HepG2 (cell line): ENCODE results near the gene ANKRD29. TPM values are rescaled to one million over a fixed set of nuclear protein-coding genes. Genes with fewer than 3 reads are reported as not detected.

Experiments used
- CEBPB ChIP-seq: IDR thresholded peaks from 2 replicates; pipeline ENCODE4 v1.6.1; 2011; ENCODE audit warnings: low read depth, low read length, improper control_type of control experiment, borderline replicate concordance
- CEBPG ChIP-seq: IDR thresholded peaks from 2 replicates; pipeline ENCODE4 v1.6.1; 2016
- FOXK2 ChIP-seq: fragments of 450-650 bp; IDR thresholded peaks from 2 replicates; pipeline ENCODE4 v1.6.1; 2016
- NFIB ChIP-seq: sonication (generic); formaldehyde crosslinking; IDR thresholded peaks from 2 replicates; pipeline ENCODE4 v1.9.0; 2021; ENCODE audit warnings: missing genetic modification reagents, mild to moderate bottlenecking, borderline replicate concordance
- SATB2 ChIP-seq: sonication (generic); formaldehyde crosslinking; IDR thresholded peaks from 2 replicates; pipeline ENCODE4 v1.5.0; 2020; ENCODE audit warnings: missing genetic modification reagents
- SIX1 ChIP-seq: sonication (generic); formaldehyde crosslinking; IDR thresholded peaks from 2 replicates; pipeline ENCODE4 v1.4.0; 2020; ENCODE audit warnings: missing genetic modification reagents, borderline replicate concordance
- SOX13 ChIP-seq, 3 experiments: fragments of 450-650 bp in 1 of 3; sonication (generic) in 1 of 3; formaldehyde crosslinking in 1 of 3; IDR thresholded peaks in 2 of 3; conservative IDR thresholded peaks in 1 of 3; 2 replicates each; pipeline versions ENCODE4 v1.5.0 to v1.6.1; 2016 to 2020; ENCODE audit warnings: antibody characterized with exemption in 1 of 3, mild to moderate bottlenecking in 1 of 3, missing compliant biosample characterization in 1 of 3, missing genetic modification reagents in 1 of 3, moderate library complexity in 1 of 3
- ZNF10 ChIP-seq: sonication (generic); formaldehyde crosslinking; IDR thresholded peaks from 2 replicates; pipeline ENCODE4 v1.4.0; 2020; ENCODE audit warnings: mild to moderate bottlenecking, low read depth, missing genetic modification reagents, borderline replicate concordance
- ZNF207 ChIP-seq: fragments of 450-650 bp; IDR thresholded peaks from 2 replicates; pipeline ENCODE4 v1.6.1; 2016; ENCODE audit warnings: antibody characterized with exemption, borderline replicate concordance
- ZNF263 ChIP-seq: sonication (generic); formaldehyde crosslinking; IDR thresholded peaks from 2 replicates; pipeline ENCODE4 v1.4.0; 2020; ENCODE audit warnings: missing genetic modification reagents
- ZNF282 ChIP-seq: fragments of 450-650 bp; IDR thresholded peaks from 2 replicates; pipeline ENCODE4 v1.6.1; 2018; ENCODE audit not compliant: partially characterized antibody
- ZNF335 ChIP-seq: sonication (generic); formaldehyde crosslinking; IDR thresholded peaks from 2 replicates; pipeline ENCODE4 v1.4.0; 2020; ENCODE audit warnings: missing genetic modification reagents
- ZNF407 ChIP-seq: sonication (generic); formaldehyde crosslinking; IDR thresholded peaks from one replicate; pipeline ENCODE4 v1.5.1; 2020; ENCODE audit warnings: mild to moderate bottlenecking, missing genetic modification reagents; ENCODE audit errors: not compliant biosample characterization
- ZNF703 ChIP-seq: sonication (generic); formaldehyde crosslinking; IDR thresholded peaks from 2 replicates; pipeline ENCODE4 v1.5.1; 2020; ENCODE audit warnings: missing genetic modification reagents, mild to moderate bottlenecking, moderate library complexity, borderline replicate concordance
- polyA plus RNA-seq, 8 experiments: library from polyadenylated mRNA; depleted of rRNA in 3 of 8; stranded (reverse) in 7 of 8; unstranded in 1 of 8; fragments of >200 nt; fragmentation: Illumina TruSeq in 4 of 8; extraction: Trizol in 4 of 8; gene quantifications; 2 replicates each; pipeline versions ENCODE4 v1.2.1 to v1.2.3, GENCODE V29; 2011 to 2016; ENCODE audit warnings: low read depth in 4 of 8, missing spikeins in 1 of 8, mixed read lengths in 1 of 8; ENCODE audit not compliant: insufficient read depth in 1 of 8
- total RNA-seq, 5 experiments: library from RNA; depleted of rRNA; stranded (reverse); fragments of >200 nt; fragmentation: Illumina TruSeq; extraction: Trizol; gene quantifications; 2 replicates each; pipeline ENCODE4 v1.2.3, GENCODE V29; 2016; ENCODE audit warnings: low read depth in 1 of 5
- TF ChIP-seq, protein P1 (sequence below): sonication (generic); formaldehyde crosslinking; IDR thresholded peaks from 2 replicates; pipeline ENCODE4 v1.5.0; 2020; ENCODE audit warnings: mild to moderate bottlenecking, missing genetic modification reagents
- TF ChIP-seq, protein P2 (sequence below): sonication (generic); formaldehyde crosslinking; IDR thresholded peaks from 2 replicates; pipeline ENCODE4 v1.4.0; 2020; ENCODE audit warnings: missing genetic modification reagents, mild to moderate bottlenecking, borderline replicate concordance
- TF ChIP-seq, protein P3 (sequence below): sonication (generic); formaldehyde crosslinking; IDR thresholded peaks from 2 replicates; pipeline ENCODE4 v1.4.0; 2020; ENCODE audit warnings: missing genetic modification reagents

The ANKRD29 gene
- total and polyA plus RNA-seq, 2 of the 13 experiments (the other 11 are each of a cell fraction or from before 2014, with no cell fraction given), result not detected

- no peak for TF ChIP-seq FOXK2
- TF ChIP-seq ZNF703 (CRISPR knock-in tag), result no peak
- TF ChIP-seq ZNF263 (CRISPR knock-in tag), result no peak
- TF ChIP-seq ZNF207, result no peak
- no peak for TF ChIP-seq SIX1
- no peak for TF ChIP-seq ZNF282
- TF ChIP-seq NFIB (CRISPR knock-in tag), result no peak
- TF ChIP-seq SOX13 (IDR thresholded peaks at IDR 0.05), result no peak
- TF ChIP-seq SOX13 (CRISPR knock-in tag; conservative IDR thresholded peaks at IDR 0.05 in 1 of 2, IDR thresholded peaks at IDR 0.05 in 1 of 2), result peak in 1 of 2 experiments; percentile 86; a peak in 2 of 4 replicates
- TF ChIP-seq, protein P1, sequence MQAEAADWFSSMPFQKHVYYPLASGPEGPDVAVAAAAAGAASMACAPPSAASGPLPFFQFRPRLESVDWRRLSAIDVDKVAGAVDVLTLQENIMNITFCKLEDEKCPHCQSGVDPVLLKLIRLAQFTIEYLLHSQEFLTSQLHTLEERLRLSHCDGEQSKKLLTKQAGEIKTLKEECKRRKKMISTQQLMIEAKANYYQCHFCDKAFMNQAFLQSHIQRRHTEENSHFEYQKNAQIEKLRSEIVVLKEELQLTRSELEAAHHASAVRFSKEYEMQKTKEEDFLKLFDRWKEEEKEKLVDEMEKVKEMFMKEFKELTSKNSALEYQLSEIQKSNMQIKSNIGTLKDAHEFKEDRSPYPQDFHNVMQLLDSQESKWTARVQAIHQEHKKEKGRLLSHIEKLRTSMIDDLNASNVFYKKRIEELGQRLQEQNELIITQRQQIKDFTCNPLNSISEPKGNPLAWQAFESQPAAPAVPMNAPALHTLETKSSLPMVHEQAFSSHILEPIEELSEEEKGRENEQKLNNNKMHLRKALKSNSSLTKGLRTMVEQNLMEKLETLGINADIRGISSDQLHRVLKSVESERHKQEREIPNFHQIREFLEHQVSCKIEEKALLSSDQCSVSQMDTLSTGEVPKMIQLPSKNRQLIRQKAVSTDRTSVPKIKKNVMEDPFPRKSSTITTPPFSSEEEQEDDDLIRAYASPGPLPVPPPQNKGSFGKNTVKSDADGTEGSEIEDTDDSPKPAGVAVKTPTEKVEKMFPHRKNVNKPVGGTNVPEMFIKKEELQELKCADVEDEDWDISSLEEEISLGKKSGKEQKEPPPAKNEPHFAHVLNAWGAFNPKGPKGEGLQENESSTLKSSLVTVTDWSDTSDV (CRISPR knock-in tag), result no peak
- TF ChIP-seq, protein P2, sequence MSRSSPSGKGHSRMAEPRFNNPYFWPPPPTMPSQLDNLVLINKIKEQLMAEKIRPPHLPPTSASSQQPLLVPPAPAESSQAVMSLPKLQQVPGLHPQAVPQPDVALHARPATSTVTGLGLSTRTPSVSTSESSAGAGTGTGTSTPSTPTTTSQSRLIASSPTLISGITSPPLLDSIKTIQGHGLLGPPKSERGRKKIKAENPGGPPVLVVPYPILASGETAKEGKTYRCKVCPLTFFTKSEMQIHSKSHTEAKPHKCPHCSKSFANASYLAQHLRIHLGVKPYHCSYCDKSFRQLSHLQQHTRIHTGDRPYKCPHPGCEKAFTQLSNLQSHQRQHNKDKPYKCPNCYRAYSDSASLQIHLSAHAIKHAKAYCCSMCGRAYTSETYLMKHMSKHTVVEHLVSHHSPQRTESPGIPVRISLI (CRISPR knock-in tag), result no peak
- no peak for TF ChIP-seq ZNF10 (CRISPR knock-in tag)
- no peak for TF ChIP-seq ZNF335
- no peak for TF ChIP-seq ZNF407 (CRISPR knock-in tag)
- TF ChIP-seq SATB2 (CRISPR knock-in tag), result no peak
- TF ChIP-seq, protein P3, sequence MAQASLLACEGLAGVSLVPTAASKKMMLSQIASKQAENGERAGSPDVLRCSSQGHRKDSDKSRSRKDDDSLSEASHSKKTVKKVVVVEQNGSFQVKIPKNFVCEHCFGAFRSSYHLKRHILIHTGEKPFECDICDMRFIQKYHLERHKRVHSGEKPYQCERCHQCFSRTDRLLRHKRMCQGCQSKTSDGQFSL, result no peak
- no peak for TF ChIP-seq CEBPB
- TF ChIP-seq CEBPG (CRISPR knock-in tag), result no peak
Measured at GRCh38 chr18:23583071-23583865, 79.4 kb downstream of the ANKRD29 start (continued).
